Heart right ventricle (tissue), 16 donors: ENCODE results near the gene TRIM15. TPM values are rescaled to one million over a fixed set of nuclear protein-coding genes. Genes with fewer than 3 reads are reported as not detected.
"Not testable (repeated sequence)": the region's sequence is repeated elsewhere in the genome, so short reads cannot be mapped to it uniquely, and the experiment has no call there.

Source experiments
- ATAC-seq, 8 donors: fragments of 200-7000 bp; cut with Tn5 transposase; one replicate each; pipeline ENCODE4 v1.9.1; 2020; ENCODE audit warnings: mild to moderate bottlenecking in 8 of 8, moderate library complexity in 8 of 8, moderate number of reproducible peaks in 1 of 8
- DNase-seq, 2 donors: peaks; one replicate each; pipeline ENCODE4 v3.0.0-alpha.2; 2020
- H3K27ac ChIP-seq, 10 donors: fragments of 200-600 bp; sonication (generic) in 2 of 10; one replicate each; pipeline versions ENCODE4 v1.5.0 to v1.8.0; 2020 to 2022; ENCODE audit warnings: mild to moderate bottlenecking in 3 of 10
- H3K27me3 ChIP-seq, 7 donors: fragments of 200-600 bp; one replicate each; pipeline ENCODE4 v1.8.0; 2021 to 2022; ENCODE audit warnings: mild to moderate bottlenecking in 2 of 7
- H3K36me3 ChIP-seq, 9 donors: fragments of 200-600 bp; sonication (generic) in 1 of 9; one replicate each; pipeline versions ENCODE4 v1.5.0 to v1.8.0; 2020 to 2022; ENCODE audit warnings: mild to moderate bottlenecking in 2 of 9
- H3K4me1 ChIP-seq, 9 donors: fragments of 200-600 bp; sonication (generic) in 1 of 9; one replicate each; pipeline versions ENCODE4 v1.5.0 to v1.8.0; 2020 to 2022; ENCODE audit warnings: mild to moderate bottlenecking in 4 of 9
- H3K4me3 ChIP-seq, 10 donors: fragments of 200-600 bp; sonication (generic) in 2 of 10; one replicate each; pipeline versions ENCODE4 v1.5.0 to v1.8.0; 2020 to 2022; ENCODE audit warnings: mild to moderate bottlenecking in 7 of 10, moderate library complexity in 2 of 10
- H3K9me3 ChIP-seq, 11 donors: fragments of 200-600 bp in 10 of 11; sonication (generic) in 2 of 11; one replicate each; pipeline versions ENCODE4 v1.5.0 to v1.8.0; 2013 to 2022; ENCODE audit warnings: mild to moderate bottlenecking in 2 of 11, control low read depth in 1 of 11, moderate library complexity in 1 of 11
- CTCF ChIP-seq, 9 donors: fragments of 200-600 bp; sonication (generic) in 2 of 9; IDR thresholded peaks; one replicate each; pipeline versions ENCODE4 v1.5.0 to v1.8.0; 2021 to 2022; ENCODE audit warnings: antibody characterized with exemption in 9 of 9, mild to moderate bottlenecking in 5 of 9, moderate library complexity in 1 of 9
- WGBS, 2 donors: extraction: QIAGEN DNeasy Blood & Tissue Kit; methylation state at CpG; one replicate each; pipeline ENCODE4 v1.1.7; 2013; ENCODE audit warnings: inconsistent platforms in 1 of 2; 5-methylcytosine and 5-hydroxymethylcytosine counted together
- intact Hi-C, 10 donors: fragments of 100-400 bp; cut with DNase I; formaldehyde crosslinking; loops; one replicate each; pipeline versions ENCODE4 v1.11.1 to v1.14.2; 2022
- polyA plus RNA-seq, 2 donors: library from polyadenylated mRNA; stranded (reverse); fragments of 200-250 nt; gene quantifications; one replicate each; pipeline ENCODE4 v1.2.3, GENCODE V29; 2013
- total RNA-seq, 10 donors: library from RNA; stranded (reverse); fragmentation: NEBNext Ultra II Directional in 3 of 10; extraction: Animal tissue kit (Norgen Biotek cat#: 25700) in 3 of 10; gene quantifications; one replicate each; pipeline versions ENCODE4 v1.2.1 to v1.2.4, GENCODE V29; 2021 to 2023
- donor health status: Arrhythmogenic right ventricular cardiomyopathy.
- donor health status: ischemic (EF 13 %, LVEDD 7.1; RV severe dilation, severe dysfunction).
- donor health status: healthy with polysubstance abuse.
- donor health status: DM: no; HTN: yes; CAD: no.
- donor health status: DM: no; HTN: no; CAD: no.
- donor health status: ischemic (EF 25% LVEDD 6.9; RV normal size, moderate dysfunction).
- donor health status: ischemic (EF 25% LVEDD 5.7; RV mildly dilated, moderate dysfunction).
- donor health status: healthy.
- donor health status: DM: yes; HTN: yes; CAD: no.
- donor health status: Ischemic cardiomyopathy.
- donor health status: ischemic (EF 35%, LVEDD 5.7; RV mildly dilated, moderate dysfunction).
- donor health status: nonischemic (EF 11% LVEDD 7.7; RV severe dilation, severe dysfunction).
- donor health status: DM: yes; HTN: yes; CAD: no.
- donor health status: PGD.
- donor health status: ischemic (EF 29% LVEDD 5.4; RV normal size, mild dysfunction).
- donor health status: nonischemic (EF 23%, LVEDD 6.1; RV moderate dilation, normal function).

TRIM15 gene
- total and polyA plus RNA-seq, 12 donors, result not detected

GRCh38 chr6:30216096-30216495 lies 52.8 kb downstream of the TRIM15 start:
- Histone ChIP-seq H3K4me3 (no peak overlapping the region), H3K36me3 (no peaks in the 10 kb centered on the region), H3K27me3 (no peaks in the 10 kb centered on the region), H3K9me3 (no peaks in the 10 kb centered on the region), H3K27ac (no peak overlapping the region), H3K4me1 (peaks cover 0 to 32% (median 16%) of the 10 kb centered on the region in 9 donors)
- no peak for TF ChIP-seq CTCF (IDR thresholded peaks at IDR 0.05)
- WGBS, 2 donors, result 62 to 78% methylated on average over 3 of the region's 3 CpGs
- DNase-seq, result no peak
- intact Hi-C loops, result loop anchor here in 7 of 10 donors (5.0 to 10.0 kb wide), 3 partner anchors 109 to 181 kb away; partner anchors contain the start of gene TRIM39 (in 4 of the 7)
- no peak for ATAC-seq

GRCh38 chr6:30219244-30219643 lies 55.9 kb downstream of the TRIM15 start:
- Histone ChIP-seq H3K27ac (no peak overlapping the region), H3K27me3 (no peaks in the 10 kb centered on the region), H3K9me3 (peaks cover 0 to 14% (median 0%) of the 10 kb centered on the region in 11 donors), H3K36me3 (no peaks in the 10 kb centered on the region), H3K4me1 (peaks cover 0 to 15% (median 0%) of the 10 kb centered on the region in 9 donors), H3K4me3 (no peak overlapping the region)
- intact Hi-C loops, result loop anchor here in 8 of 10 donors (2.0 to 10.0 kb wide), 5 partner anchors 40 to 178 kb away; partner anchors contain the start of gene TRIM39 (in 4 of the 8)
- ATAC-seq (peak in 4 of 8 donors; percentile 30 to 59 (median 47)), DNase-seq (peak in 1 of 2 donors; percentile 30)
- WGBS, 2 donors, result 0% methylated on average over 1 of the region's 1 CpG
- TF ChIP-seq CTCF (IDR thresholded peaks at IDR 0.05), result peak; percentile 52 to 91 (median 82)

GRCh38 chr6:30221395-30221794 lies 58.0 kb downstream of the TRIM15 start:
- H3K36me3 ChIP-seq, ATAC-seq, H3K4me3 ChIP-seq, DNase-seq, H3K27me3 ChIP-seq, H3K27ac ChIP-seq, H3K4me1 ChIP-seq: not testable (repeated sequence)
- intact Hi-C loops, result loop anchor here in 3 of 10 donors (5.0 to 10.0 kb wide), 3 partner anchors 93 to 176 kb away; no protein-coding TSS in a partner anchor
- WGBS, 2 donors, result 69 to 78% methylated on average over 6 of the region's 6 CpGs
- peaks cover 0 to 16% (median 0%) of the 10 kb centered on the region in 11 donors for H3K9me3 ChIP-seq

GRCh38 chr6:30221956-30222355 lies 58.6 kb downstream of the TRIM15 start:
- 94 to 98% methylated on average over 23 of the region's 23 CpGs for WGBS, 2 donors
- ATAC-seq, result not testable (repeated sequence)

More at GRCh38 chr6:30221956-30222355, 58.6 kb downstream of the TRIM15 start:
- not testable (repeated sequence) for H3K27me3 ChIP-seq, H3K27ac ChIP-seq, H3K4me1 ChIP-seq, H3K4me3 ChIP-seq, H3K36me3 ChIP-seq, DNase-seq
- intact Hi-C loops, result loop anchor here in 3 of 10 donors (5.0 to 10.0 kb wide), 3 partner anchors 93 to 175 kb away; no protein-coding TSS in a partner anchor
- H3K9me3 ChIP-seq, result peaks cover 0 to 16% (median 0%) of the 10 kb centered on the region in 11 donors

Other genes starting within 250 kb of the TRIM15 start
- 1,000 to 10,000 TPM in 1 of 10 donors, 100 to 1,000 TPM in 9; 218 to 1,594 (median 276) TPM for gene HLA-A, start 221.0 kb upstream of the TRIM15 start, total RNA-seq
- gene HLA-A, start 221.0 kb upstream of the TRIM15 start, polyA plus RNA-seq, result 1,000 to 10,000 TPM in 1 of 2 donors, 100 to 1,000 TPM in 1; 450 to 1,261 TPM
- 10 to 100 TPM; 11.5 to 21.8 (median 14.7) TPM for gene POLR1H, start 102.3 kb upstream of the TRIM15 start, total RNA-seq
- gene POLR1H, start 102.3 kb upstream of the TRIM15 start, polyA plus RNA-seq, result 10 to 100 TPM; 17.2 to 45.2 TPM
- 10 to 100 TPM; 38.6 to 56.5 (median 46.8) TPM for gene PPP1R11, start 96.3 kb upstream of the TRIM15 start, total RNA-seq
- 10 to 100 TPM; 30.6 to 75.4 TPM for gene PPP1R11, start 96.3 kb upstream of the TRIM15 start, polyA plus RNA-seq
- not detected for gene RNF39, start 87.8 kb upstream of the TRIM15 start, total RNA-seq
- gene RNF39, start 87.8 kb upstream of the TRIM15 start, polyA plus RNA-seq, result under 1 TPM in 1 of 2 donors, not detected in 1; 0.15 TPM
- not detected for gene TRIM31, start 50.5 kb upstream of the TRIM15 start, total RNA-seq
- gene TRIM31, start 50.5 kb upstream of the TRIM15 start, polyA plus RNA-seq, result not detected
- gene TRIM40, start 27.4 kb upstream of the TRIM15 start, total RNA-seq, result not detected
- gene TRIM40, start 27.4 kb upstream of the TRIM15 start, polyA plus RNA-seq, result not detected
- gene TRIM10, start 2.3 kb upstream of the TRIM15 start, total RNA-seq, result not detected
- gene TRIM10, start 2.3 kb upstream of the TRIM15 start, polyA plus RNA-seq, result not detected
- 10 to 100 TPM; 15.5 to 29.0 (median 23.2) TPM for gene TRIM26, start 49.9 kb downstream of the TRIM15 start, total RNA-seq
- gene TRIM26, start 49.9 kb downstream of the TRIM15 start, polyA plus RNA-seq, result 10 to 100 TPM; 12.0 to 18.0 TPM
- gene TRIM39, start 163.4 kb downstream of the TRIM15 start, total RNA-seq, result 10 to 100 TPM in 2 of 10 donors, 1 to 10 TPM in 8; 6.3 to 10.6 (median 8.8) TPM
- 1 to 10 TPM; 5.2 to 7.6 TPM for gene TRIM39, start 163.4 kb downstream of the TRIM15 start, polyA plus RNA-seq
- 10 to 100 TPM; 16.2 to 29.1 (median 23.8) TPM for gene RPP21, start 181.6 kb downstream of the TRIM15 start, total RNA-seq
- gene RPP21, start 181.6 kb downstream of the TRIM15 start, polyA plus RNA-seq, result 100 to 1,000 TPM in 1 of 2 donors, 10 to 100 TPM in 1; 96.6 to 113 TPM